HEK293 (cell line): ENCODE results near the gene NPPB.

Experiments
- CTCF ChIP-seq: fragments of 450-650 bp; formaldehyde crosslinking; IDR thresholded peaks from 2 replicates; pipeline ENCODE4 v1.5.1; 2016; ENCODE audit warnings: missing biosample characterization, missing genetic modification characterization
- ZNF221 ChIP-seq: fragments of 450-650 bp; formaldehyde crosslinking; IDR thresholded peaks from 2 replicates; pipeline ENCODE4 v1.5.1; 2017; ENCODE audit warnings: missing biosample characterization, missing genetic modification characterization, borderline replicate concordance
- ZNF274 ChIP-seq, 2 experiments: fragments of 200-500 bp in 1 of 2; fragments of 450-650 bp in 1 of 2; sonication (Bioruptor generic) in 1 of 2; formaldehyde crosslinking in 1 of 2; IDR thresholded peaks; 2 replicates each; pipeline versions ENCODE4 v1.5.1 to v1.6.1; 2014 to 2016; ENCODE audit warnings: borderline replicate concordance in 1 of 2, inconsistent platforms in 1 of 2, low read length in 1 of 2, missing biosample characterization in 1 of 2, missing genetic modification characterization in 1 of 2
- ZNF777 ChIP-seq: fragments of 450-650 bp; formaldehyde crosslinking; IDR thresholded peaks from 2 replicates; pipeline ENCODE4 v1.5.1; 2017; ENCODE audit warnings: missing biosample characterization, missing genetic modification characterization, borderline replicate concordance
- ZNF792 ChIP-seq: fragments of 450-650 bp; formaldehyde crosslinking; IDR thresholded peaks from 2 replicates; pipeline ENCODE4 v1.5.1; 2016; ENCODE audit warnings: missing biosample characterization, missing genetic modification characterization

- no peak for TF ChIP-seq CTCF (tag by site-specific recombination)
- no peak for TF ChIP-seq ZNF274 (IDR thresholded peaks at IDR 0.05; ENCODE audit: low read length)
- no peak for TF ChIP-seq ZNF274 (tag by site-specific recombination; IDR thresholded peaks at IDR 0.05; ENCODE audit: borderline replicate concordance)
- no peak for TF ChIP-seq ZNF221 (tag by site-specific recombination)
- no peak for TF ChIP-seq ZNF792
- no peak for TF ChIP-seq ZNF777
Observed at GRCh38 chr1:11847667-11848372, 10.9 kb downstream of the NPPB start, which contains the start of gene NPPA.
